H9 (cell line): ENCODE data around the gene TMBIM6. TPM values are rescaled to one million over a fixed set of nuclear protein-coding genes. Genes with fewer than 3 reads are reported as not detected.
"Not testable (repeated sequence)": the region's sequence is repeated elsewhere in the genome, so short reads cannot be mapped to it uniquely, and the experiment has no call there.

Experiments used
- DNase-seq: peaks from one replicate; pipeline ENCODE4 v3.0.0-alpha.2; 2017
- H2AFZ ChIP-seq: one replicate; pipeline ENCODE4 v1.6.1; 2013; ENCODE audit warnings: mild to moderate bottlenecking, low read length, control low read depth, moderate library complexity
- H2AK5ac ChIP-seq: 2 replicates; pipeline ENCODE4 v1.6.1; 2013; ENCODE audit warnings: low read length, control low read depth, mixed read lengths; ENCODE audit not compliant: insufficient read length
- H2BK120ac ChIP-seq: one replicate; pipeline ENCODE4 v1.6.1; 2013; ENCODE audit warnings: low read depth, mild to moderate bottlenecking, low read length, control low read depth, inconsistent platforms; ENCODE audit not compliant: poor library complexity, severe bottlenecking
- H2BK12ac ChIP-seq: 2 replicates; pipeline ENCODE4 v1.6.1; 2013; ENCODE audit warnings: low read length, control low read depth, mixed read lengths, low read depth; ENCODE audit not compliant: insufficient read length
- H2BK15ac ChIP-seq: 2 replicates; pipeline ENCODE4 v1.6.1; 2013; ENCODE audit warnings: low read depth, low read length, control low read depth
- H2BK20ac ChIP-seq: one replicate; pipeline ENCODE4 v1.6.1; 2013; ENCODE audit warnings: low read depth, mild to moderate bottlenecking, low read length, control low read depth, inconsistent platforms; ENCODE audit not compliant: poor library complexity, severe bottlenecking
- H2BK5ac ChIP-seq: 2 replicates; pipeline ENCODE4 v1.6.1; 2013; ENCODE audit warnings: low read length, control low read depth, mixed read lengths; ENCODE audit not compliant: insufficient read length
- H3K14ac ChIP-seq: 2 replicates; pipeline ENCODE4 v1.6.1; 2013; ENCODE audit warnings: low read length, control low read depth; ENCODE audit not compliant: insufficient read depth
- H3K18ac ChIP-seq: 2 replicates; pipeline ENCODE4 v1.6.1; 2013; ENCODE audit warnings: low read depth, mild to moderate bottlenecking, mixed read lengths, low read length, control low read depth; ENCODE audit not compliant: insufficient read length
- H3K23ac ChIP-seq: 2 replicates; pipeline ENCODE4 v1.6.1; 2013; ENCODE audit warnings: low read length, control low read depth, mixed read lengths, low read depth; ENCODE audit not compliant: insufficient read length
- H3K23me2 ChIP-seq: 2 replicates; pipeline ENCODE4 v1.6.1; 2013; ENCODE audit warnings: low read depth, mild to moderate bottlenecking, mixed read lengths, low read length, control low read depth; ENCODE audit not compliant: insufficient read length, poor library complexity, severe bottlenecking
- H3K27ac ChIP-seq: 2 replicates; pipeline ENCODE4 v1.5.1; 2013; ENCODE audit warnings: low read length, control low read depth, mixed read lengths, low read depth; ENCODE audit not compliant: insufficient read length
- H3K27me3 ChIP-seq: 2 replicates; pipeline ENCODE4 v1.6.1; 2013; ENCODE audit warnings: low read length, control low read depth, inconsistent platforms; ENCODE audit not compliant: insufficient read depth
- H3K4ac ChIP-seq: 2 replicates; pipeline ENCODE4 v1.6.1; 2013; ENCODE audit warnings: low read depth, mild to moderate bottlenecking, control low read depth, inconsistent platforms, low read length, moderate library complexity
- H3K4me1 ChIP-seq: 2 replicates; pipeline ENCODE4 v1.6.1; 2013; ENCODE audit warnings: low read length, control low read depth, inconsistent platforms; ENCODE audit not compliant: insufficient read depth
- H3K4me2 ChIP-seq: 2 replicates; pipeline ENCODE4 v1.6.1; 2013; ENCODE audit warnings: low read length, control low read depth, mixed read lengths; ENCODE audit not compliant: insufficient read length, insufficient read depth
- H3K56ac ChIP-seq: 2 replicates; pipeline ENCODE4 v1.6.1; 2013; ENCODE audit warnings: low read depth, mild to moderate bottlenecking, mixed read lengths, low read length, control low read depth; ENCODE audit not compliant: insufficient read length
- H3K79me1 ChIP-seq: 2 replicates; pipeline ENCODE4 v1.6.1; 2013; ENCODE audit warnings: low read depth, mild to moderate bottlenecking, moderate library complexity, low read length, control low read depth, inconsistent platforms; ENCODE audit not compliant: insufficient read depth, poor library complexity, severe bottlenecking
- H3K79me2 ChIP-seq: 2 replicates; pipeline ENCODE4 v1.6.1; 2013; ENCODE audit warnings: low read length, control low read depth, inconsistent platforms; ENCODE audit not compliant: insufficient read depth
- H3K9ac ChIP-seq: 2 replicates; pipeline ENCODE4 v1.6.1; 2013; ENCODE audit warnings: low read length, control low read depth, mixed read lengths; ENCODE audit not compliant: insufficient read length; ENCODE audit errors: extremely low read depth
- H3K9me3 ChIP-seq: one replicate; pipeline ENCODE4 v1.6.1; 2013; ENCODE audit warnings: low read depth, low read length, inconsistent platforms; ENCODE audit not compliant: control insufficient read depth
- H3T11ph ChIP-seq: one replicate; pipeline ENCODE4 v1.6.1; 2013; ENCODE audit warnings: mild to moderate bottlenecking, low read length, control low read depth, inconsistent platforms
- H4K20me1 ChIP-seq: one replicate; pipeline ENCODE4 v1.6.1; 2013; ENCODE audit not compliant: control insufficient read depth, insufficient read length, insufficient read depth
- H4K5ac ChIP-seq: 2 replicates; pipeline ENCODE4 v1.6.1; 2013; ENCODE audit warnings: low read depth, mild to moderate bottlenecking, mixed read lengths, low read length, control low read depth; ENCODE audit not compliant: insufficient read length
- H4K8ac ChIP-seq: replicated peaks from 2 replicates; pipeline ENCODE4 v1.6.1; 2013; ENCODE audit warnings: low read length, control low read depth, mixed read lengths, low read depth; ENCODE audit not compliant: insufficient read length
- H4K91ac ChIP-seq: 2 replicates; pipeline ENCODE4 v1.6.1; 2013; ENCODE audit warnings: low read depth, mild to moderate bottlenecking, moderate library complexity, mixed read lengths, low read length, control low read depth; ENCODE audit not compliant: insufficient read length
- H3K27ac Mint-ChIP-seq, 3 experiments: 2 replicates in 2 of 3; 3 replicates in 1 of 3; pipeline ENCODE4 v1.8.0; 2020 to 2021; ENCODE audit warnings: mixed read lengths in 3 of 3, mild to moderate bottlenecking in 1 of 3, moderate library complexity in 1 of 3
- H3K27me3 Mint-ChIP-seq: 2 replicates; pipeline ENCODE4 v1.8.0; 2021; ENCODE audit warnings: low read depth, mild to moderate bottlenecking, moderate library complexity, mixed read lengths
- H3K36me3 Mint-ChIP-seq, 3 experiments: 2 replicates in 2 of 3; 3 replicates in 1 of 3; pipeline ENCODE4 v1.8.0; 2020 to 2021; ENCODE audit warnings: low read depth in 3 of 3, mixed read lengths in 3 of 3; ENCODE audit not compliant: insufficient read depth in 1 of 3
- H3K4me1 Mint-ChIP-seq, 2 experiments: 2 replicates each; pipeline ENCODE4 v1.8.0; 2020; ENCODE audit warnings: mixed read lengths in 2 of 2
- H3K4me3 Mint-ChIP-seq, 2 experiments: 2 replicates in 1 of 2; 3 replicates in 1 of 2; pipeline ENCODE4 v1.8.0; 2020 to 2021; ENCODE audit warnings: mild to moderate bottlenecking in 2 of 2, mixed read lengths in 2 of 2, moderate library complexity in 1 of 2
- H3K9me3 Mint-ChIP-seq, 2 experiments: 2 replicates in 1 of 2; 3 replicates in 1 of 2; pipeline ENCODE4 v1.8.0; 2020; ENCODE audit warnings: mild to moderate bottlenecking in 2 of 2, mixed read lengths in 2 of 2, moderate library complexity in 1 of 2
- CTCF ChIP-seq: fragments of 200-600 bp; sonication (generic); conservative IDR thresholded peaks from 3 replicates; pipeline ENCODE4 v1.8.0; 2021; ENCODE audit warnings: antibody characterized with exemption, mild to moderate bottlenecking
- WGBS: extraction: QIAGEN DNeasy Blood & Tissue Kit; methylation state at CpG from one replicate; pipeline ENCODE4 v1.1.7; 2013; ENCODE audit warnings: missing lambda C conversion rate, low lambda C conversion rate, mixed read lengths; ENCODE audit not compliant: insufficient read length; ENCODE audit errors: extremely low coverage; 5-methylcytosine and 5-hydroxymethylcytosine counted together
- total RNA-seq: library from RNA; stranded (reverse); gene quantifications from 2 replicates; pipeline ENCODE4 v1.2.1, GENCODE V29; 2021

TMBIM6 gene
- total RNA-seq, 1 experiment from 2014 or later, result 362 TPM

GRCh38 chr12:49720214-49720613 lies 21.1 kb upstream of the TMBIM6 start:
- Mint-ChIP-seq H3K36me3 (no peaks in the 10 kb centered on the region), H3K9me3 (no peaks in the 10 kb centered on the region), H3K4me1 (no peaks in the 10 kb centered on the region), H3K27ac (no peak overlapping the region), H3K4me3 (no peak overlapping the region), H3K27me3 (peaks cover 19% of the 10 kb centered on the region)
- H4K91ac ChIP-seq, result no peak overlapping the region
- no peak overlapping the region for H3K14ac ChIP-seq
- H3K23ac ChIP-seq, result no peak overlapping the region
- H2BK120ac ChIP-seq, result no peak overlapping the region
- H2BK5ac ChIP-seq, result no peak overlapping the region
- no peak overlapping the region for H3T11ph ChIP-seq
- DNase-seq, result no peak
- H2BK12ac ChIP-seq, result no peak overlapping the region
- no peaks in the 10 kb centered on the region for H3K9me3 ChIP-seq
- H3K79me1 ChIP-seq, result no peaks in the 10 kb centered on the region
- H2BK20ac ChIP-seq, result no peak overlapping the region
- H3K56ac ChIP-seq, result no peak overlapping the region
- no peak overlapping the region for H2AFZ ChIP-seq
- no peak overlapping the region for H3K18ac ChIP-seq
- no peaks in the 10 kb centered on the region for H3K27me3 ChIP-seq
- H2BK15ac ChIP-seq, result no peak overlapping the region
- no peak overlapping the region for H3K9ac ChIP-seq
- no peak; the same call in 2 of the 3 replicates for TF ChIP-seq CTCF
- H3K4me1 ChIP-seq, result no peaks in the 10 kb centered on the region; the same call in 1 of the 2 replicates
- H4K8ac ChIP-seq, result no peak overlapping the region
- no peak overlapping the region for H3K27ac ChIP-seq
- no CpG with 5 or more reads among the region's 1 CpG for WGBS
- H3K4me2 ChIP-seq, result no peak overlapping the region
- no peaks in the 10 kb centered on the region for H4K20me1 ChIP-seq
- H2AK5ac ChIP-seq, result no peak overlapping the region
- H3K23me2 ChIP-seq, result no peaks in the 10 kb centered on the region
- no peaks in the 10 kb centered on the region for H3K79me2 ChIP-seq
- no peak overlapping the region for H4K5ac ChIP-seq
- H3K4ac ChIP-seq, result no peak overlapping the region

DNA sequence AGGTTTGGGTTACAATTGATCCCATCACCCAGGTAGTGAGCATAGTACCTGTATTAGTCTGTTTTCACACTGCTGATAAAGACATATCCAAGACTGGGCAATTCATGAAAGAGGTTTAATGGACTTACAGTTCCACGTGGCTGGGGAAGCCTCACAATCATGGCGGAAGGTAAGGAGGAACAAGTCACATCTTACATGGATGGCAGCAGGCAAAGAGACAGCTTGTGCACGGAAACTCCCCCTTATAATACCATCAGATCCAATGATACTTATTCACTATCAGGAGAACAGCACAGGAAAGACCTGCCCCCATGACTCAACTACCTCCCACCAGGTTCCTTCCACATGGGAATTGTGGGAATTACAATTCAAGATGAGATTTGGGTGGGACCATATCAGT lies 20.0 kb upstream of the TMBIM6 start:
- H3K79me2 ChIP-seq, H3K27ac ChIP-seq, H4K91ac ChIP-seq, H3K4ac ChIP-seq, H2BK120ac ChIP-seq, H3K27me3 ChIP-seq, H3K18ac ChIP-seq, H3K27ac Mint-ChIP-seq, H2AFZ ChIP-seq, H2BK5ac ChIP-seq, H3K23ac ChIP-seq, H2BK20ac ChIP-seq, DNase-seq, H3K9me3 ChIP-seq, H3K36me3 Mint-ChIP-seq, H2AK5ac ChIP-seq, H3K4me1 ChIP-seq, H3K4me3 Mint-ChIP-seq, H3K4me2 ChIP-seq, H3K14ac ChIP-seq, H4K20me1 ChIP-seq, H2BK12ac ChIP-seq, H3K4me1 Mint-ChIP-seq, H3K9me3 Mint-ChIP-seq, H3K79me1 ChIP-seq, H3K9ac ChIP-seq, H2BK15ac ChIP-seq, H4K8ac ChIP-seq, H3T11ph ChIP-seq, H3K23me2 ChIP-seq, H3K56ac ChIP-seq, H4K5ac ChIP-seq: not testable (repeated sequence)
- H3K27me3 Mint-ChIP-seq, result peaks cover 10% of the 10 kb centered on the region
- no CpG with 5 or more reads among the region's 3 CpGs for WGBS
